ENCODE measurements around the gene RTP5. TPM values are rescaled to one million over a fixed set of nuclear protein-coding genes. Genes with fewer than 3 reads are reported as not detected.
A peak's percentile ranks its signal among the peaks of the same experiment; 100 is the strongest.

The RTP5 gene
- total RNA-seq, 2 experiments from 2014 or later, result 0.30 to 0.36 TPM

GRCh38 chr2:241844831-241845578 lies 24.5 kb upstream of the RTP5 start:
- H3K27ac Mint-ChIP-seq, result peak overlapping the region; percentile 61

DNA sequence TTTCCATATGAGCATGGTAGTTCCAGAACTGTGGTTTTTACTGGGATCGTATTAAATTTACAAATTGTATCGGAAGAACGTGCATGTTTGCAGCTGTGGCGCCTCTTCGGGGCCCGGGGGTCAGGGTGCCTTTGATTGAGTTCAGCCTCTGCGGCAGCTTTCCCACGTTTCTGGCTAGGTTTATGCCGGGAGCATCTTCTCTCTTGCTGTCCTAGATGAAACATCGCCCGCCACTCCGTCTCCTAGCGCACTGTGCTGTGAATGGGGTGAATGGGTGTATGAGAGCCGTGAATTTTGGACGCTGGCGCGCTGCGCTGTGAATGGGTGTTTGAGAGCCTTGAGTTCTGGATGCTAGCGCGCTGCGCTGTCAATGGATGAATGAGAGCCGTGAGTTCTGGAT lies 23.1 kb upstream of the RTP5 start:
- ChIA-PET POLR2A (no interaction called here), CTCF (no interaction called here)
- H3K4me3 Mint-ChIP-seq, result peak overlapping the region; percentile 38
- H3K36me3 Mint-ChIP-seq (ENCODE audit: low read depth), result no peaks in the 10 kb centered on the region
- Histone ChIP-seq H3K27ac (ENCODE audit: low read depth in 1 of 2, low read length in 2 of 2) (no peak overlapping the region), H3K9me3 (ENCODE audit: control insufficient read depth in 1 of 2, insufficient read depth in 1 of 2, low read length in 2 of 2) (no peaks in the 10 kb centered on the region), H3K36me3 (ENCODE audit: insufficient read depth, low read length) (peaks cover 4% of the 10 kb centered on the region), H3K27me3 (ENCODE audit: control insufficient read depth in 1 of 2, insufficient read depth in 2 of 2, low read length in 2 of 2) (no peaks in the 10 kb centered on the region), H3K4me1 (ENCODE audit: insufficient read depth, low read length) (peaks cover 34% of the 10 kb centered on the region), H3K4me3 (ENCODE audit: low read length) (no peak overlapping the region)
- TF ChIP-seq, protein P1, sequence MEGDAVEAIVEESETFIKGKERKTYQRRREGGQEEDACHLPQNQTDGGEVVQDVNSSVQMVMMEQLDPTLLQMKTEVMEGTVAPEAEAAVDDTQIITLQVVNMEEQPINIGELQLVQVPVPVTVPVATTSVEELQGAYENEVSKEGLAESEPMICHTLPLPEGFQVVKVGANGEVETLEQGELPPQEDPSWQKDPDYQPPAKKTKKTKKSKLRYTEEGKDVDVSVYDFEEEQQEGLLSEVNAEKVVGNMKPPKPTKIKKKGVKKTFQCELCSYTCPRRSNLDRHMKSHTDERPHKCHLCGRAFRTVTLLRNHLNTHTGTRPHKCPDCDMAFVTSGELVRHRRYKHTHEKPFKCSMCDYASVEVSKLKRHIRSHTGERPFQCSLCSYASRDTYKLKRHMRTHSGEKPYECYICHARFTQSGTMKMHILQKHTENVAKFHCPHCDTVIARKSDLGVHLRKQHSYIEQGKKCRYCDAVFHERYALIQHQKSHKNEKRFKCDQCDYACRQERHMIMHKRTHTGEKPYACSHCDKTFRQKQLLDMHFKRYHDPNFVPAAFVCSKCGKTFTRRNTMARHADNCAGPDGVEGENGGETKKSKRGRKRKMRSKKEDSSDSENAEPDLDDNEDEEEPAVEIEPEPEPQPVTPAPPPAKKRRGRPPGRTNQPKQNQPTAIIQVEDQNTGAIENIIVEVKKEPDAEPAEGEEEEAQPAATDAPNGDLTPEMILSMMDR (IDR thresholded peaks at IDR 0.05), result no peak
- H3K27me3 Mint-ChIP-seq, result no peaks in the 10 kb centered on the region
- no peaks in the 10 kb centered on the region for H3K9me3 Mint-ChIP-seq
- H3K4me1 Mint-ChIP-seq (ENCODE audit: low read depth), result peaks cover 29% of the 10 kb centered on the region
- intact Hi-C loops (cut with DNase I, micrococcal nuclease), result no loop called here
- DNase-seq, result no peak
- ATAC-seq (ENCODE audit: poor library complexity), result no peak
- no peak overlapping the region for H3K27ac Mint-ChIP-seq

More at GRCh38 chr2:241844831-241845578, 24.5 kb upstream of the RTP5 start:
- no peak for ATAC-seq (ENCODE audit: poor library complexity)
- no peaks in the 10 kb centered on the region for H3K36me3 ChIP-seq (ENCODE audit: insufficient read depth, low read length)
- Mint-ChIP-seq H3K4me1 (ENCODE audit: low read depth) (peaks cover 33% of the 10 kb centered on the region), H3K36me3 (ENCODE audit: low read depth) (no peaks in the 10 kb centered on the region), H3K9me3 (no peaks in the 10 kb centered on the region), H3K4me3 (peak overlapping the region; percentile 80), H3K27me3 (no peaks in the 10 kb centered on the region)
- H3K4me3 ChIP-seq (ENCODE audit: low read length), result peak overlapping the region; percentile 49
- H3K4me1 ChIP-seq (ENCODE audit: insufficient read depth, low read length), result peaks cover 34% of the 10 kb centered on the region
- TF ChIP-seq, protein P1 (IDR thresholded peaks at IDR 0.05), result no peak
- intact Hi-C loops (cut with DNase I, micrococcal nuclease), result no loop called here
- peak in 1 of 14 experiments; percentile 29 for DNase-seq
- CTCF ChIA-PET, result interaction anchor here (0.9 to 1.2 kb wide), 3 partner anchors 23 to 105 kb away, joined by 3 to 6 read pairs (median 3); no protein-coding TSS in a partner anchor
- H3K9me3 ChIP-seq (ENCODE audit: control insufficient read depth in 1 of 2, insufficient read depth in 1 of 2, low read length in 2 of 2), result no peaks in the 10 kb centered on the region
- no peak overlapping the region for H3K27ac ChIP-seq (ENCODE audit: low read depth in 1 of 2, low read length in 2 of 2)
- POLR2A ChIA-PET, result interaction anchor here (0.8 to 2.3 kb wide), 2 partner anchors 15 to 144 kb away, joined by 5 to 8 read pairs; partner anchors contain the start of gene ING5
- H3K27me3 ChIP-seq (ENCODE audit: control insufficient read depth in 1 of 2, insufficient read depth in 2 of 2, low read length in 2 of 2), result no peaks in the 10 kb centered on the region

- Histone ChIP-seq H3K9me3 (ENCODE audit: control insufficient read depth in 1 of 2, insufficient read depth in 1 of 2, low read length in 2 of 2) (no peaks in the 10 kb centered on the region), H3K27ac (ENCODE audit: low read depth in 1 of 2, low read length in 2 of 2) (no peak overlapping the region), H3K4me1 (ENCODE audit: insufficient read depth, low read length) (peaks cover 23% of the 10 kb centered on the region), H3K36me3 (ENCODE audit: insufficient read depth, low read length) (peaks cover 4% of the 10 kb centered on the region), H3K4me3 (ENCODE audit: low read length) (no peak overlapping the region), H3K27me3 (ENCODE audit: control insufficient read depth in 1 of 2, insufficient read depth in 2 of 2, low read length in 2 of 2) (no peaks in the 10 kb centered on the region)
- TF ChIP-seq, protein P1 (IDR thresholded peaks at IDR 0.05), result no peak
- ChIA-PET CTCF (no interaction called here), POLR2A (no interaction called here)
- no peaks in the 10 kb centered on the region for H3K9me3 Mint-ChIP-seq
- no peak overlapping the region for H3K27ac Mint-ChIP-seq
- DNase-seq (no peak), ATAC-seq (ENCODE audit: poor library complexity) (no peak)
- H3K4me3 Mint-ChIP-seq, result no peak overlapping the region
- intact Hi-C loops (cut with DNase I, micrococcal nuclease), result no loop called here
- H3K36me3 Mint-ChIP-seq (ENCODE audit: low read depth), result no peaks in the 10 kb centered on the region
- no peaks in the 10 kb centered on the region for H3K27me3 Mint-ChIP-seq
- peaks cover 18% of the 10 kb centered on the region for H3K4me1 Mint-ChIP-seq (ENCODE audit: low read depth)
Measured at GRCh38 chr2:241848761-241849615, 20.5 kb upstream of the RTP5 start.
